Prostate gland (tissue), 2 donors: ENCODE results near the gene CCDC97.

Source experiments
- POLR2A ChIP-seq: fragments of 450-650 bp; IDR thresholded peaks from one replicate; pipeline ENCODE4 v1.6.1; 2016; ENCODE audit warnings: antibody characterized with exemption, mild to moderate bottlenecking
- POLR2AphosphoS5 ChIP-seq: sonication (generic); formaldehyde crosslinking; IDR thresholded peaks from one replicate; pipeline ENCODE4 v1.6.1; 2017; ENCODE audit warnings: antibody characterized with exemption
- TF ChIP-seq, protein P1 (sequence below), 4 experiments: fragments of 200-600 bp in 2 of 4; fragments of 450-650 bp in 2 of 4; sonication (generic) in 2 of 4; IDR thresholded peaks; 1 replicate in 3 of 4; 2 replicates in 1 of 4; pipeline ENCODE4 v1.5.1; 2016 to 2019; ENCODE audit warnings: antibody characterized with exemption in 4 of 4, mild to moderate bottlenecking in 2 of 4, moderate library complexity in 2 of 4

DNA sequence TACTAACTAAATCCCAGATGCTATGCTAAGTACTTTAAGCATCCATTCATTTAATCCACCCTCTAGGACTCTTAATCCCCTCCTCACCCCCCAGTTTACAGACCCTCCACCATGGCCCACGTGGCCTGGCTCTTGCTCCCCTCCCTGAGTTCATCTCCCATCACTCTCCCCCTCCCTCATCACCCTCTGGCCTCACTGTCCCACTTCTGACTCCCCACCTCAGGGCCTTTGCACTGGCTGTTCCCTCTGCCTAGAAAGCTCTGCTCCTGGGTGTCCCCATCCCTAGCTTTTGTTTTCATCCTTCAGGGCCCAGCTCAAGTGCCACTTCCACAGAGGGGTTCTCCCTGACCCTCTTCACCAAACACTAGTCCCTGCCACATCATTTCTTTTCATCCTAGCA lies 49.8 kb downstream of the CCDC97 start:
- TF ChIP-seq, protein P1, sequence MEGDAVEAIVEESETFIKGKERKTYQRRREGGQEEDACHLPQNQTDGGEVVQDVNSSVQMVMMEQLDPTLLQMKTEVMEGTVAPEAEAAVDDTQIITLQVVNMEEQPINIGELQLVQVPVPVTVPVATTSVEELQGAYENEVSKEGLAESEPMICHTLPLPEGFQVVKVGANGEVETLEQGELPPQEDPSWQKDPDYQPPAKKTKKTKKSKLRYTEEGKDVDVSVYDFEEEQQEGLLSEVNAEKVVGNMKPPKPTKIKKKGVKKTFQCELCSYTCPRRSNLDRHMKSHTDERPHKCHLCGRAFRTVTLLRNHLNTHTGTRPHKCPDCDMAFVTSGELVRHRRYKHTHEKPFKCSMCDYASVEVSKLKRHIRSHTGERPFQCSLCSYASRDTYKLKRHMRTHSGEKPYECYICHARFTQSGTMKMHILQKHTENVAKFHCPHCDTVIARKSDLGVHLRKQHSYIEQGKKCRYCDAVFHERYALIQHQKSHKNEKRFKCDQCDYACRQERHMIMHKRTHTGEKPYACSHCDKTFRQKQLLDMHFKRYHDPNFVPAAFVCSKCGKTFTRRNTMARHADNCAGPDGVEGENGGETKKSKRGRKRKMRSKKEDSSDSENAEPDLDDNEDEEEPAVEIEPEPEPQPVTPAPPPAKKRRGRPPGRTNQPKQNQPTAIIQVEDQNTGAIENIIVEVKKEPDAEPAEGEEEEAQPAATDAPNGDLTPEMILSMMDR (IDR thresholded peaks at IDR 0.05), result no peak
- TF ChIP-seq POLR2A (no peak), POLR2AphosphoS5 (no peak)
